D341Med (cell line): ENCODE measurements around the gene WNT3.
"Not testable (repeated sequence)": the region's sequence is repeated elsewhere in the genome, so short reads cannot be mapped to it uniquely, and the experiment has no call there.

Experiments used
- DNase-seq: peaks from one replicate; pipeline ENCODE4 v3.0.0; 2012; ENCODE audit warnings: low spot score

WNT3 gene, protein sequence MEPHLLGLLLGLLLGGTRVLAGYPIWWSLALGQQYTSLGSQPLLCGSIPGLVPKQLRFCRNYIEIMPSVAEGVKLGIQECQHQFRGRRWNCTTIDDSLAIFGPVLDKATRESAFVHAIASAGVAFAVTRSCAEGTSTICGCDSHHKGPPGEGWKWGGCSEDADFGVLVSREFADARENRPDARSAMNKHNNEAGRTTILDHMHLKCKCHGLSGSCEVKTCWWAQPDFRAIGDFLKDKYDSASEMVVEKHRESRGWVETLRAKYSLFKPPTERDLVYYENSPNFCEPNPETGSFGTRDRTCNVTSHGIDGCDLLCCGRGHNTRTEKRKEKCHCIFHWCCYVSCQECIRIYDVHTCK

DNA sequence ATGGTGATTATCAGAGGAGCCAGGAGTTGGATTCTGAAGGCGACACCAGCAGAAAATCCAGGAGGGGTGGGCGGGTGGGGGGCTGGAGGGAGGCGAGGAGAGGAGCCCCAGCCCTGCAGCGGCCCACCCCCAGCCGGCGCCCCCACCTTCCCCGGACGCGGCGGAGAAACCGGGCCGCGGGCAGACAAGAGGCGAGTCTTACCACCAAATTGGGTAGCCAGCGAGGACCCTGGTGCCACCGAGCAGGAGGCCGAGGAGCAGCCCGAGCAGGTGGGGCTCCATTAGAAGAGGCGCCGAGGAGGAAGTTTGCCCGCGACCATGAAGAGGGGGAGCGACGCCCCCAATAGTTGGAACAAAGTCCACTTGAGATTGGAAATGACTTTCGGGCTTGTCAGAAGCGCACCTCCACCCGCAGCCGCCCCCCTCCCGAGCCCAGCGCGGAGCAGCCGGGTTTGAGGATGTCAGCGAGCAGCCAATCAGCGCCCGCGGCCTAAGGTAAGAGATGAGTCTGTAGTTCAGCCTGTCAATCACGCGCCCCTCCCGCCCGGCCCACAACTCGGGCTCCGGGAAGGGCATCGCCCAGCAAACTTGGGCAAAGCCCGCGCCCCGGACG lies at the start of gene WNT3:
Gene WNT3, minus strand, starts transcription at position 377 of the 613 bp plus-strand sequence. Its CDS starts 95 bp downstream, at position 282.
- peak; percentile 66 for DNase-seq

GRCh38 chr17:46866747-46867146 lies 48.3 kb upstream of the WNT3 start:
- no peak for DNase-seq

DNA sequence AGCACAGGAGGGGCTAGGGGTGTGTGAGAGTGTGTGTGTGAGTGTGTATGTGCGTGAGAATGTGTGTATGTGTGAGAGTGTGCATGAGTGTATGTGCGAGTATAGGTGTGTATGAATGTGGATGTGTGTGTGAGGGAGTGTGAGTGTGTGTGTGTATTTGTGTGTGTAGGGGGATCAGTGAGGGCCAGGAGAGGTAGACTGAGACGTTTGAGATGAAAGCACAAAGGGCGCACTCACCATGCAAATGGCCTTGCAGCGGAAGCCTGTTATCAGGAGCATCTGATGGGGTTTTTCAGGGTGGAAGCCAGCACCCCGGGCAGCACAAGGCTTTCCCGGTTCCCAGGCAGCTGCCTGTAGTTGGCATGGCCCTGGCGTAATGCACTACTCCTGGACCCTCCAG lies 47.8 kb upstream of the WNT3 start:
- no peak for DNase-seq

DNA sequence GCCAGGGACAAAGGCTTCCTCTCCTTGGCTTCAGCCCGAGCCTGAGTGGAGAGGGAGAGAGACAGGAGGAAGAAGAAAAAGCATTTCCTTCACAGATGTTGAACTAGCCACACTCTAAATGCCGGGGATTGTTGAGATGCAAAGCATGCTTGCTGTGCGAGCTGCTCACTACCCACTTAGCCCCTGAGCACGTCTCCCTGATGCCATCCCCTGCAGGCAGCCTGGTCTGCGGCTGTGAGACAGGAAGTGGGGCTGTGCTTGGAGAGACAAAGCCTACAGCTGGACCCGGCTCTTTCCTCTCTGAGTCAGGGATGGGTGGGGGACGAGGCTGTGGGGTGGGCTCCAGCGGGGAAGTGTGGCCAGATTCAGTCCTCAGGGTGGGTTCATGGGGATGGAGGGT lies 46.6 kb upstream of the WNT3 start:
- DNase-seq = no peak

- DNase-seq = no peak
These were observed 45.1 kb upstream of the WNT3 start for GRCh38 chr17:46863383-46864121.

GRCh38 chr17:46862949-46863348 lies 44.5 kb upstream of the WNT3 start:
- DNase-seq = no peak

DNA sequence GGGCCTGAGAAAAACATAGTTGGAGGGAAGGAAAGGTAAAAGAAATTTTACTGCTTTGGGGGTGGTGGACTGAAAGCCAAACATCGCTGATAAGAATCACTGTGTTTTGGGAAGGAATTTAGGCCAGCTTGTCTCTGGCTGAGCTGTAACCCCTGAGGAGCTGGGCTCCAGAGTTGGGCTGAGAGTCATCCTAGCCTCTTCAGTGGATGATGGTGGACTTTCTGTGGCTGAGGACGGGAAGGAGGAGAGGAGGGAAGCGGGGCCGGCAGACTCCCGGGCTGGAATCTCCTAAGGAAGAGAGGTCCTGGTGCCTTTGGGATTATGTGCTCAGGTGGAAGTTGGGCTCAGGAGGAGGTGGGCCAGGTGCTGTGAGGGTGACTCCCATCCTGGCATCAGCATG lies 41.5 kb upstream of the WNT3 start:
- no peak for DNase-seq

DNA sequence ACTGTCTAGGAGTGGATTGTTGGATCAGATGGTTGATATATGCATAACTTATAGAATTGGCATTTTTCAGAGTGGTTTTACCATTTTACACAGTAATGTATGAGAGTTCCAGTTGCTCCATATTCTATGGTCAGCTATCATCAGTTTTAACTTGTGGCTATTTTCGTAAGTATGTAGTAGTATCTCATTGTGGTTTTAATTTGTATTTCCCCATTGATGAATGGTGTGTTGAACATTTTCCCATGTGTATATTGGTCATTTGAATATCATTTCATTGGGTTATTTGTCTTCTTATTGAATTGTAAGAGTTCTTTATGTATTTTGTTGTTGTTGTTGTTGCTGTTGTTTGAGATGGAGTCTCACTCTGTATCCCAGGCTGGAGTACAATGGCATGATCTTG lies 39.1 kb upstream of the WNT3 start:
- no peak for DNase-seq

GRCh38 chr17:46854948-46855347 lies 36.5 kb upstream of the WNT3 start:
- DNase-seq = no peak

DNA sequence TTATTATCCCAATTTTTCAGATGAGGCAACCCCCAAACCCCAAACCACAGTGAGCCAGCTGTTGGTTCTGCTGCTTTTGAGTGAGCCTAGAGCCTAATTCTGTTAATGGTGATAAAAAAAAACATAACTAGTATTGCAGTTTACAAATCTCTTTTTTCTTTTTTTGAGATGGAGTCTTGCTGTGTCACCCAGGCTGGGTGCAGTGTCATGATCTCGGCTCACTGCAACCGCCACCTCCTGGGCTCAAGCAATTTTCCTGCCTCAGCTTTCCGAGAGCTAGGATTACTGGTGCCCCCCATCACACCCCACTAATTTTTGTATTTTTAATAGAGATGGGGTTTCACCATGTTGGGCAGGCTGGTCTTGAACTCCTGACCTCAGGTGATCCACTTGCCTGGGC lies 36.0 kb upstream of the WNT3 start:
- no peak for DNase-seq

DNA sequence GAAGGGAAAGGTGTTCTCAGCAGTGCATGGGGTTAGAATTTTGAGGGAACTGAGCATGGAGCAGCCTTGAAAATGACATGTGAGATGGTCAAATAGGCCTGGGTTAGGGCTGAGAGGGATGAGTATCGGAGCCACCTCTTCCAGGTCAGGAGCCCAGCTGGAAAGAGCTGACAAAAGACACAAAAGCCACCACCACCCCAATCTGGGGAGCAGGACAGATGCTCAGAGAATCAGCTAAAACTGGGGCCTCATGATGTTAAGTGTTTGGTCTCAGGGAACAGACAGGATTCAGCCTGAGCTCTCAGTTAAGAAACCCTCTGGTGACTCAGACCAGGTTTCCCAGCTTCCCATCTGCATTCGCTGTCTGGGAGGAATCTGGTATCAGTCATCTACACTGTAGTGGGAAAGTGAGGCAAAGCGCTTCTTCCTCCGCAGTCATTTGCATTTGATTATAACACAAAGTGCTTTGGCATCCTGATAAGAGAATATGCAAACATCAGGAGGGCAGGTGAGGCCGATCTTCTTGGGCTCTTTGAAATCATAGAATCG lies 35.5 kb upstream of the WNT3 start:
- no peak for DNase-seq

GRCh38 chr17:46851029-46851741 lies 32.7 kb upstream of the WNT3 start, which contains the start of gene WNT9B:
Gene WNT9B (plus strand): TSS chr17:46851583. CDS start chr17:46851639, 56 bp downstream.
- DNase-seq = peak; percentile 86

DNA sequence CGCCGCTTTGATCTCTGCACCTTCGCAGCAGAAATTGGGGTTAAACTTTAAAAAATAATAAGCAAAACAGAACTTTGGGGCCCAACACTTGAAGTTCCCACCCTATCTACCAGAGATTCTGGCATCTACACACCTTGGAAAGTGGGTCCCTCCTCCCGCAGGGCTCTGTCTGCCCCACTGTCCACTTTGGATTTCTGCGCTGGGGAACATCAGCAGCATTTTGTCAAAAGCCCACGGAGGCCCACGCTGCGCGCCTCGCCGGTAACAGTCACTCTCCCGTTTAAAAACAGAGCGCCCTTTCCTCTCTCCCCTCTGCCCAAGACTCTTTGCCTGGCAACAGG lies 32.2 kb upstream of the WNT3 start:
- DNase-seq = no peak

- DNase-seq = no peak
These were observed 30.0 kb upstream of the WNT3 start for GRCh38 chr17:46848534-46848933.

- no peak for DNase-seq
These were observed 29.0 kb upstream of the WNT3 start for GRCh38 chr17:46847204-46848191.

DNA sequence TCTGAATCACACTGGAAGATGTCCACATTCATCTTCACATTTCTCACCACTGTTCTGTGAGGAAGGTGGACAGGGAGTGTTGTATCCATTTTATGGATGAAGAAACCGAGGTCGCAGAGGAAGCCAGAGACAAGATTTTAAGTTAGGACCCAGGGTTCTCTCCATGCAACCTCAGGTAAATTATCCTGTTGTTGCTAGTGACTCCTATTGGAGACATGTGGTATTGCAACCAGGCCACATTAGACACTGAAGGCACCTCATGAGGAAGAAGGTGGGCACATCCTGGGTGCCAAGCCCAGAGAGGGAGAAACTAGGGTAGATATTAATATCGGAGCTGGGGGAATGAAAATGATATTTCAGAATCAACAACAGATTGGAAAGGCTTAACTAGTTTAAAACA lies 24.3 kb upstream of the WNT3 start:
- no peak for DNase-seq

DNA sequence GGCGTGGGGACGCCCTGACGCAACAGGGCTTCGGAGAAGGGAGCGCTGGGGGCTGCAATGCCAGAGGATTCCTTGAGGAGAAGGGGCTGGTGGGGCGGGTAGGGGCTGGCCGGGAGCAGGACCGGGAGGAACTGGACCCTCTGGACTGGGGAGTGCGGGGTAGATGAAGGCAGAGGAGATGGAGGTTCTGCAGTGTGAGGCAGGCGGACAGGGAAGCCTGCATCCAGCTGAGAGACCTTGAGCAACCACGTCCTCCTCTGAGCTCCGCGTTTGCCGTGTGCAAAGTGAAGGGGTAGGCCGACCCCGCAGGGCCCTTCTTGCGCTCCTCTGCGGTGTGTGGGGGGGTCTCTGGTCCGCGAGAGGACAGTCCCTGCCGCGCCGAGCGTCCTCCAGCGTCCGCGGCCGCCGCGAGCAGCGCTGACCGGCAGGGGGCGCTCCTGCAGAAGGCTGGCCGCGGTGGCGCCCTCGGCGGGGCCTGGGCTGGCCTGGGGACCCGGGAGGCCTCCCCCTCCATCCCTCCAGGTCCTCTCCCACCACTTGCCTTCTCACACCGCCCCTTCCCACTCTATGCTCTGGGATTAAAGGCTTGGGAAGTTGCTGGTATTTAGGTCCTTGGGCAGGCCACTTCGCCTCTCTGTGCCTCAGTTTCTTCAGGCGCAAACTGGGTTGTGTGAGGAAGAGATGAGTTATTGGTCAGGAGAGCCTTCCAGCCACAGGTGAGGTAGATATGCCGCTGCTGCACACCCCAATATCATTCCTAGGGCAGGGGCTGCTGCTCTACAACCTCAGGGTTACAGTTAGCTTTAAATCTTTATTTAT lies 23.3 kb upstream of the WNT3 start:
- DNase-seq = peak; percentile 96

DNA sequence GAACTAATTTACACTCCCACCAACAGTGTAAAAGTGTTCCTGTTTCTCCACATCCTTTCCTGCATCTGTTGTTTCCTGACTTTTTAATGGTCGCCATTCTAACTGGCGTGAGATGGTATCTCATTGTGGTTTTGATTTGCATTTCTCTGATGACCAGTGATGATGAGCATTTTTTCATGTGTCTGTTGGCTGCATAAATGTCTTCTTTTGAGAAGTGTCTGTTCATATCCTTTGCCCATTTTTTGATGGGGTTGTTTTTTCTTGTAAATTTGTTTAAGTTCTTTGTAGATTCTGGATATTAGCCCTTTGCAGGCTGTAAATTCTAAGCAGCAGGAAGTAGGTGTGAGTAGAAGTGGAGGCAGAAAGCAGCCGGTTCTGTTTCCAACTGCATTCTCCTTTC lies 22.1 kb upstream of the WNT3 start:
- DNase-seq = not testable (repeated sequence)

- DNase-seq = no peak
These were observed 20.7 kb upstream of the WNT3 start for GRCh38 chr17:46839211-46839610.

DNA sequence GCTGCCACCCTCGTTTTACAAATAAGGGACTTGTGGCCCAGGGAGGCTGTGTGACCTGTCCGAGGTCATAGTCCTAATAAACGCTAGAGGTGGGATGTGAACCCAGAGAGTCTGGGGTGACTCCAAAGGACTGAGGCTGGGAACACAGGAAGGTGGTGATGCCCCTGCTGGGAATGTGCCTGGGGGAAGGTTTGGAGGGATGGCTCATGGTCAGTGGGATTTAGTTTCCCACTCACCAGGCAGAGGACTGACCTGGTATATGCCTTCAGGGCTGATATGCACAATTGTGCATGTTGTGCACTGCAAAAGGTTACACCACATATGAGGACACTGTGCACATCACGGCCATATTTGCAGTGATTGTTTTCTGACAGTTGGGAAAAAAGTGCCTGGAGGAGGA lies 19.0 kb upstream of the WNT3 start:
- no peak for DNase-seq
